Caco-2 (cell line): ENCODE measurements around the gene MMP8. TPM values are rescaled to one million over a fixed set of nuclear protein-coding genes. Genes with fewer than 3 reads are reported as not detected.

Experiments
- BruUV-seq: library from RNA; stranded (reverse); fragments of 400-500 nt; replicated peaks from 2 replicates; lab custom pipeline; 2021; lab: Mats Ljungman, UMichigan
- CTCF ChIA-PET: fragments of 300-600 bp; sonication (Branson Sonifier 250); formaldehyde crosslinking; loops from one replicate; lab custom pipeline; 2022; ENCODE audit warnings: antibody characterized with exemption; lab: Charles Lee
- POLR2A ChIA-PET: fragments of 300-600 bp; sonication (Branson Sonifier 250); formaldehyde crosslinking; loops from one replicate; lab custom pipeline; 2022; ENCODE audit warnings: antibody characterized with exemption; lab: Charles Lee
- DNase-seq, 2 experiments: peaks; one replicate each; pipeline versions ENCODE4 v3.0.0 to v3.0.0-alpha.2; 2020 to 2022
- H3K27me3 ChIP-seq: replicated peaks from 2 replicates; pipeline ENCODE4 v1.6.0; 2011; ENCODE audit warnings: low read length; ENCODE audit not compliant: control insufficient read depth, insufficient read depth
- H3K36me3 ChIP-seq: 2 replicates; pipeline ENCODE4 v1.5.1; 2011; ENCODE audit warnings: low read length; ENCODE audit not compliant: control insufficient read depth, insufficient read depth
- H3K4me1 ChIP-seq: fragments of 250-450 bp; sonication (Bioruptor Pico); 2 replicates; pipeline ENCODE4 v1.5.1; 2020; ENCODE audit warnings: mild to moderate bottlenecking
- H3K4me3 ChIP-seq: 2 replicates; pipeline ENCODE4 v1.5.1; 2011; ENCODE audit warnings: low read depth, mild to moderate bottlenecking, control low read depth, low read length
- H3K9me3 ChIP-seq: fragments of 250-450 bp; sonication (Bioruptor Pico); 2 replicates; pipeline ENCODE4 v1.5.1; 2020; ENCODE audit warnings: mild to moderate bottlenecking, moderate library complexity
- H3K27ac Mint-ChIP-seq: one replicate; pipeline ENCODE4 v1.8.0; 2022; ENCODE audit warnings: mixed read lengths; ENCODE audit not compliant: unreplicated experiment
- H3K27me3 Mint-ChIP-seq: one replicate; pipeline ENCODE4 v1.8.0; 2022; ENCODE audit warnings: mixed read lengths; ENCODE audit not compliant: insufficient read depth, unreplicated experiment
- H3K36me3 Mint-ChIP-seq: one replicate; pipeline ENCODE4 v1.8.0; 2022; ENCODE audit warnings: mild to moderate bottlenecking, mixed read lengths; ENCODE audit not compliant: insufficient read depth, unreplicated experiment
- H3K4me1 Mint-ChIP-seq: one replicate; pipeline ENCODE4 v1.8.0; 2022; ENCODE audit warnings: low read depth, mixed read lengths; ENCODE audit not compliant: unreplicated experiment
- H3K4me3 Mint-ChIP-seq: one replicate; pipeline ENCODE4 v1.8.0; 2022; ENCODE audit warnings: mild to moderate bottlenecking, moderate library complexity, mixed read lengths; ENCODE audit not compliant: unreplicated experiment
- H3K9me3 Mint-ChIP-seq: one replicate; pipeline ENCODE4 v1.8.0; 2022; ENCODE audit warnings: mixed read lengths; ENCODE audit not compliant: unreplicated experiment
- CTCF ChIP-seq, 2 experiments: fragments of 200-600 bp in 1 of 2; IDR thresholded peaks; 1 replicate in 1 of 2; 2 replicates in 1 of 2; pipeline versions ENCODE4 v1.5.1 to v1.8.0; 2011 to 2022; ENCODE audit warnings: antibody characterized with exemption in 1 of 2, control low read depth in 1 of 2, inconsistent platforms in 1 of 2, low read depth in 1 of 2, low read length in 1 of 2, mild to moderate bottlenecking in 1 of 2, moderate library complexity in 1 of 2; ENCODE audit not compliant: insufficient read depth in 1 of 2, severe bottlenecking in 1 of 2, unreplicated experiment in 1 of 2
- intact Hi-C: fragments of 100-400 bp; cut with micrococcal nuclease; formaldehyde crosslinking; loops from one replicate; pipeline ENCODE4 v1.10.0; 2022; ENCODE audit not compliant: unreplicated experiment
- total RNA-seq: library from RNA; stranded (reverse); gene quantifications from 2 replicates; pipeline ENCODE4 v1.2.3, GENCODE V29; 2022

Gene MMP8
- total RNA-seq, 1 experiment from 2014 or later = not detected

- no TSS peak for BruUV-seq
- Mint-ChIP-seq H3K36me3 (peaks cover 12% of the 10 kb centered on the region), H3K4me1 (peaks cover 62% of the 10 kb centered on the region), H3K27me3 (no peaks in the 10 kb centered on the region), H3K9me3 (peaks cover 3% of the 10 kb centered on the region), H3K27ac (peak overlapping the region; percentile 78), H3K4me3 (peak overlapping the region; percentile 73)
- Histone ChIP-seq H3K9me3 (no peaks in the 10 kb centered on the region), H3K4me3 (no peak overlapping the region), H3K36me3 (peaks cover 2% of the 10 kb centered on the region; the same call in 1 of the 2 replicates), H3K4me1 (peaks cover 72% of the 10 kb centered on the region), H3K27me3 (no peaks in the 10 kb centered on the region)
- POLR2A ChIA-PET = no interaction called here
- CTCF ChIA-PET = no interaction called here
- no peak for TF ChIP-seq CTCF (IDR thresholded peaks at IDR 0.05; ENCODE audit: insufficient read depth in 1 of 2, low read depth in 1 of 2, low read length in 1 of 2, severe bottlenecking in 1 of 2, unreplicated experiment in 1 of 2)
- intact Hi-C loops = no loop called here
- DNase-seq = no peak
Measured at GRCh38 chr11:102762361-102762767, 37.6 kb upstream of the MMP8 start.

- intact Hi-C loops = loop anchor here (2.0 kb wide), 1 partner anchor 15 kb away; no protein-coding TSS in a partner anchor
- Histone ChIP-seq H3K27me3 (no peaks in the 10 kb centered on the region), H3K4me1 (peaks cover 72% of the 10 kb centered on the region), H3K4me3 (no peak overlapping the region), H3K9me3 (no peaks in the 10 kb centered on the region), H3K36me3 (peaks cover 2% of the 10 kb centered on the region; the same call in 1 of the 2 replicates)
- H3K36me3 Mint-ChIP-seq = peaks cover 12% of the 10 kb centered on the region
- H3K9me3 Mint-ChIP-seq = peaks cover 6% of the 10 kb centered on the region
- no peak for TF ChIP-seq CTCF (IDR thresholded peaks at IDR 0.05; ENCODE audit: insufficient read depth in 1 of 2, low read depth in 1 of 2, low read length in 1 of 2, severe bottlenecking in 1 of 2, unreplicated experiment in 1 of 2)
- H3K27me3 Mint-ChIP-seq = no peaks in the 10 kb centered on the region
- ChIA-PET POLR2A (no interaction called here), CTCF (interaction anchor here (1.5 kb wide), 1 partner anchor 153 kb away, joined by 4 read pairs; no protein-coding TSS in a partner anchor)
- H3K27ac Mint-ChIP-seq = peak overlapping the region; percentile 78
- peak overlapping the region; percentile 73 for H3K4me3 Mint-ChIP-seq
- DNase-seq = peak; percentile 57 to 58
- peaks cover 59% of the 10 kb centered on the region for H3K4me1 Mint-ChIP-seq
- no TSS peak for BruUV-seq
Measured at GRCh38 chr11:102761646-102762238, 37.0 kb upstream of the MMP8 start.

GRCh38 chr11:102760344-102761035, 35.7 kb upstream of the MMP8 start:
- DNase-seq = peak in 1 of 2 experiments; percentile 33
- Histone ChIP-seq H3K4me3 (no peak overlapping the region), H3K36me3 (peaks cover 2% of the 10 kb centered on the region; the same call in 1 of the 2 replicates), H3K9me3 (no peaks in the 10 kb centered on the region), H3K4me1 (peaks cover 63% of the 10 kb centered on the region), H3K27me3 (no peaks in the 10 kb centered on the region)
- CTCF ChIA-PET = interaction anchor here (0.6 to 1.5 kb wide), 2 partner anchors 154 to 559 kb away, joined by 3 to 4 read pairs; no protein-coding TSS in a partner anchor
- intact Hi-C loops = loop anchor here (2.0 kb wide), 1 partner anchor 14 kb away; no protein-coding TSS in a partner anchor
- Mint-ChIP-seq H3K9me3 (peaks cover 6% of the 10 kb centered on the region), H3K27me3 (no peaks in the 10 kb centered on the region), H3K4me3 (no peak overlapping the region), H3K36me3 (peaks cover 12% of the 10 kb centered on the region), H3K27ac (peak overlapping the region; percentile 15), H3K4me1 (peaks cover 51% of the 10 kb centered on the region)
- no TSS peak for BruUV-seq
- TF ChIP-seq CTCF (IDR thresholded peaks at IDR 0.05; ENCODE audit: insufficient read depth in 1 of 2, low read depth in 1 of 2, low read length in 1 of 2, severe bottlenecking in 1 of 2, unreplicated experiment in 1 of 2) = no peak
- POLR2A ChIA-PET = no interaction called here
